ENCODE data around the gene PROKR2.

The PROKR2 gene

DNA sequence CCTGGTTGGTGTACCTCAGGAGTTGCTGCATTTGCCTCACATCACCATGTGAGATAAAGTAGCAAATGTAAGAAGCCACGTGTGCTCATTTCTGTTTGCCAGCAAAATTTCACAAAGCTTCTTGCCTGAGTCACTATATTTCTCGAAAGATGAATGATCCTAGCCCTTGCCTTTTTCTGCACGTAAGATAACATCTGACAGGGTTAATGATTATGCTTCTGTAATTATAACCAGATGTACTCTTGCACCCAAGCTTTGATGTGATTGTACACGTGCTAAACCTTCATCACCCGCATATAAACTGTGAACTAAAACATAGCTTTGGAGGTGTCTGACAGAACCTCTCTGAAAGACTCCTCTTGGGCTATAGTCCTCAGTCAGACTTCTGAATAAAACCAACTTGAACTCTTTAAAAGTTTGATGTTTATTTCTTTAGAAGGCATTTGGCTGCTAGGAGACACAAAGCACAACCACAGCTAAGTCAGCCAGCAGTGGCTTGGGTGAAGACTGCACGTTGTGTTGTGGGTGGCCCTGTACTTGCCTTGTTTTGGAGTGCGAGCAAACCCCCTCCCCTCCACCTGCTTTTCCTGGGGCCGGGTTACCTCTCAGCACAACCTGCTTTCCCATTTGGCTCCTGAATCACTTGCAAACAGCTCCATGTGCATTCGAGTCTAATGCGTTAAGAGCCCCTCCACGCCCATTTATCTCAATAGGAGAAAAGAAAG, 19.3 kb downstream of the PROKR2 start:
- no peak for DNase-seq (ENCODE audit: low spot score)
- TF ChIP-seq CTCF (conservative IDR thresholded peaks at IDR 0.05; ENCODE audit: low read depth), result no peak
- H3K27ac ChIP-seq, result no peak overlapping the region
- ChIA-PET POLR2A (ENCODE audit: low non-redundant PET) (interaction anchor here (0.5 kb wide), 1 partner anchor 14 kb away, joined by 3 read pairs; no protein-coding TSS in a partner anchor), CTCF (no interaction called here)

- no peak for TF ChIP-seq CTCF (conservative IDR thresholded peaks at IDR 0.05; ENCODE audit: low read depth)
- ChIA-PET POLR2A (ENCODE audit: low non-redundant PET) (no interaction called here), CTCF (no interaction called here)
- DNase-seq (ENCODE audit: low spot score), result no peak
- H3K27ac ChIP-seq, result no peak overlapping the region
These were observed 26.2 kb downstream of the PROKR2 start for GRCh38 chr20:5290596-5290995.

DNA sequence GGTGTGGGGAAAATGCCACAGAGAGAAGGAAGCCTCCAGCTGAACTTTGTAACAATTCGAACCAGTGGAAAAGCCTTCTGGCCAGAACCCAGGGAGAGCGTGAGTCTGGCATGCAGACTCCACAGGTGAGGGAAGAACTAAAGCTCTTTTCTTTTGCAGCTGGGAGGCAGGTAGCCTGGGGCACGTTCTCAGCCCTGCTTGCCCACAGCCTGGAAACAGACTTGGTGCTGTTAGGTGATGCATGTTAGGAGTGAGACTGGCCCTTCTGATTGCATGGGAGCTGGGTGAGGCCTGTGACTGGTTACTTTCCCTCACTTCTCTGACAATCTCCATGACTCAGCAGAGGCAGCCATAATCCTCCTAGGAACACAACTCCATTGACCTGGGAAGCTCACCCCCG, 34.2 kb downstream of the PROKR2 start:
- H3K27ac ChIP-seq, result no peak overlapping the region
- POLR2A ChIA-PET (ENCODE audit: low non-redundant PET), result no interaction called here
- CTCF ChIA-PET, result interaction anchor here (0.5 kb wide), 1 partner anchor 77 kb away, joined by 5 read pairs; no protein-coding TSS in a partner anchor
- no peak for DNase-seq (ENCODE audit: low spot score)
- TF ChIP-seq CTCF (conservative IDR thresholded peaks at IDR 0.05; ENCODE audit: low read depth), result no peak

DNA sequence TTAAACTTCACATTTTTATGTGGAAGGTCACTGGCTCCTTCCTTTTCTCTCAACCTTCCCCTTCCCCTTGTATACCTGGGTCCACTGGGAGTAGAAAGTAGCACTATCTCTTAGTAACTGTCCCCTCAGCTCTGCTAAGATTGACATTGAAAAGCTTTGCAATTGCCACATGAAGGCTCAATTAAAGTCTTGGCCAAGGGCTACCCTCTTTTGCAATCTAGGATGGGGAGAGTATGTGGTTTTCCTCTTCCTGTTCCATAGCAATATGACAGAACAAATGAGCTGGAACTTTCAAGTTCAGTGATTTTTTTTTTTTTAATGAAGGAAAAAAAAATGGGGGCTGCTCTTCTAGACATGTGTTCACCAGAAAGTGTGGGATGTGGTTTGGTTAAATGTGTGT, 37.1 kb downstream of the PROKR2 start:
- no peak overlapping the region for H3K27ac ChIP-seq
- ChIA-PET CTCF (no interaction called here), POLR2A (ENCODE audit: low non-redundant PET) (no interaction called here)
- DNase-seq (ENCODE audit: low spot score), result no peak
- no peak for TF ChIP-seq CTCF (conservative IDR thresholded peaks at IDR 0.05; ENCODE audit: low read depth)

GRCh38 chr20:5272268-5272667, 44.5 kb downstream of the PROKR2 start:
- no peak for TF ChIP-seq CTCF (conservative IDR thresholded peaks at IDR 0.05; ENCODE audit: low read depth)
- ChIA-PET CTCF (no interaction called here), POLR2A (ENCODE audit: low non-redundant PET) (no interaction called here)
- no peak overlapping the region for H3K27ac ChIP-seq
- no peak for DNase-seq (ENCODE audit: low spot score)

DNA sequence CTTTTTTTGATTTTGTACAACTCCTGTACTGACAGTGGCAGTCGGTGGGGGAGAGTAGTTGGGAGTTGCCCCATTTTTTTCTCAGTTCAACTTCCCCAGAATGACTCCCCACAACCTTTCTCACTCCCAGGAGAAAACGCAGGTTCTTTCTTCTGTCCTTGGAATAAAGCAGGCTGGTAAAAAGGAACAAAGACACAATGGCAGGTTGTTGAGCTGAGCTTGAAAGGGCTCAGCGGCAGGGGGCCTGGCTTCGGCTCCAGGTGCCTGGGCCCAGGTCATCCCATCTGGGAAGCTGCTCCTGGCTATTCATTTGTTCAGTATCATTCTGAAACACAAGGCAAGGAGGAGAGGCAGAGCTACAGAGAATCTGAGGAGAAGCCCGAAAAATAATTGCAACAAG, 46.2 kb downstream of the PROKR2 start:
- no peak overlapping the region for H3K27ac ChIP-seq
- DNase-seq (ENCODE audit: low spot score), result no peak
- no peak for TF ChIP-seq CTCF (conservative IDR thresholded peaks at IDR 0.05; ENCODE audit: low read depth)
- ChIA-PET POLR2A (ENCODE audit: low non-redundant PET) (no interaction called here), CTCF (no interaction called here)
